AG09309 (cell line): ENCODE data around the gene LBH.

Source experiments
- DNase-seq: peaks from one replicate; pipeline ENCODE4 v3.0.0-alpha.2; 2010; ENCODE audit warnings: low read depth
- H3K4me3 ChIP-seq: 2 replicates; pipeline ENCODE4 v1.5.1; 2011; ENCODE audit warnings: mild to moderate bottlenecking, low read depth, low read length, moderate library complexity; ENCODE audit not compliant: control insufficient read depth
- CTCF ChIP-seq: IDR thresholded peaks from 2 replicates; pipeline ENCODE4 v1.5.1; 2011; ENCODE audit warnings: mild to moderate bottlenecking, low read depth, low read length, inconsistent platforms; ENCODE audit not compliant: insufficient read depth, control insufficient read depth; ENCODE audit errors: missing control alignments

LBH gene

GRCh38 chr2:30272761-30273573 is 41.6 kb downstream of the LBH start:
- no peak overlapping the region for H3K4me3 ChIP-seq
- no peak for DNase-seq
- TF ChIP-seq CTCF: no peak

GRCh38 chr2:30273574-30273929 is 42.2 kb downstream of the LBH start:
- TF ChIP-seq CTCF: no peak
- no peak for DNase-seq
- no peak overlapping the region for H3K4me3 ChIP-seq

- TF ChIP-seq CTCF: no peak
- H3K4me3 ChIP-seq: no peak overlapping the region
- DNase-seq: no peak
Observed at GRCh38 chr2:30275256-30275655, 43.9 kb downstream of the LBH start.

DNA sequence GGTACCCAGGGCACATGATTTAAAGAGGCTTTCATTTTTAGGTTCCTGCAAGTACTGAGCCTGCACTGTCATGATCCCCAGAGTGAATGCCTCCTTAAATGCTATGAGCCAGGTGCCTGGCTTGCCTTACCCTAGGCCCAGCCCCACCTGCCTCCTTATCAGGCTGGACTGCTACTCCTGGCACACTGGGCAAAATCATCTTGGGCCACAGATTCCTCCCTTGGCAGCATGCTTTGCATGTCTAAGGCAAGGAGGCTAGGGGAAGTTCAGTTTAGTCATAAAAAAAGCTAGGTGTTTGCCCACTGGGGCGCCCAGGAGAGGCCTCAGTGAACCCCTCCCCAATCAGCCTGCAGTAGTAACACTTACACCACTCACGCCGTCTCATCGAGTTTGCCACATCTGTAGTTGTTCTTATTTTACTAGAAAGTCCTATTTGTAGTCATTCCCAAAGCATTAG is 45.1 kb downstream of the LBH start:
- DNase-seq: no peak
- TF ChIP-seq CTCF: no peak
- no peak overlapping the region for H3K4me3 ChIP-seq

DNA sequence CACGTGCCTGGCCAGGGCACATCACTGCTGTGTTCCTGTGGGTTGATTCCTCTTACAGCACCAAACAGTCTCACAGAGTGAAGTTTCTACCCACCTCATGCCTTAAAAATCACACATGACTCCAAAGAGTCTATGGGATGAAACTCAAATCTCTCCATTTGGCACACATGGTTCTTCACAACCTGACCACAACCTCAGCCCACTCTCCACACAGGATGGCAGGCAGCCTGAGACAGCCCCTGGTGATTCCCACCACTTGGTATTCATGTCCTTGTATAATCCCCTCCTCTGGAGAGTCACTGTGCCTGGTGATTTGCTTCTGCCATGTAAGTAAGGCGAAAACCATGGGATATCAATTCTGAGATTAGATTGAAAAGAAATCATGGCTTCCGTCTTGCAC is 46.2 kb downstream of the LBH start:
- no peak for DNase-seq
- H3K4me3 ChIP-seq: no peak overlapping the region
- no peak for TF ChIP-seq CTCF

GRCh38 chr2:30278419-30278818 is 47.1 kb downstream of the LBH start:
- DNase-seq: no peak
- H3K4me3 ChIP-seq: no peak overlapping the region
- TF ChIP-seq CTCF: no peak
